ES-I3 (cell line): ENCODE data around the gene C19orf47.
"Not testable (repeated sequence)": the region's sequence is repeated elsewhere in the genome, so short reads cannot be mapped to it uniquely, and the experiment has no call there.

Experiments
- H3K36me3 ChIP-seq: 2 replicates; pipeline ENCODE4 v1.6.1; 2013; ENCODE audit warnings: mild to moderate bottlenecking, low read length, control low read depth, moderate library complexity; ENCODE audit not compliant: insufficient read depth
- H3K4me1 ChIP-seq: 2 replicates; pipeline ENCODE4 v1.6.1; 2013; ENCODE audit warnings: mild to moderate bottlenecking, control low read depth, low read length; ENCODE audit not compliant: insufficient read depth
- H3K9ac ChIP-seq: 2 replicates; pipeline ENCODE4 v1.6.1; 2013; ENCODE audit warnings: low read depth, mild to moderate bottlenecking, low read length, moderate library complexity
- H3K9me3 ChIP-seq: 2 replicates; pipeline ENCODE4 v1.6.1; 2013; ENCODE audit warnings: mild to moderate bottlenecking, low read length, moderate library complexity; ENCODE audit not compliant: control insufficient read depth, insufficient read depth

Gene C19orf47

GRCh38 chr19:40344422-40344821 is 3.8 kb downstream of the C19orf47 start:
- no peaks in the 10 kb centered on the region for H3K9me3 ChIP-seq
- H3K9ac ChIP-seq: no peak overlapping the region
- no peaks in the 10 kb centered on the region for H3K4me1 ChIP-seq
- H3K36me3 ChIP-seq: no peaks in the 10 kb centered on the region

DNA sequence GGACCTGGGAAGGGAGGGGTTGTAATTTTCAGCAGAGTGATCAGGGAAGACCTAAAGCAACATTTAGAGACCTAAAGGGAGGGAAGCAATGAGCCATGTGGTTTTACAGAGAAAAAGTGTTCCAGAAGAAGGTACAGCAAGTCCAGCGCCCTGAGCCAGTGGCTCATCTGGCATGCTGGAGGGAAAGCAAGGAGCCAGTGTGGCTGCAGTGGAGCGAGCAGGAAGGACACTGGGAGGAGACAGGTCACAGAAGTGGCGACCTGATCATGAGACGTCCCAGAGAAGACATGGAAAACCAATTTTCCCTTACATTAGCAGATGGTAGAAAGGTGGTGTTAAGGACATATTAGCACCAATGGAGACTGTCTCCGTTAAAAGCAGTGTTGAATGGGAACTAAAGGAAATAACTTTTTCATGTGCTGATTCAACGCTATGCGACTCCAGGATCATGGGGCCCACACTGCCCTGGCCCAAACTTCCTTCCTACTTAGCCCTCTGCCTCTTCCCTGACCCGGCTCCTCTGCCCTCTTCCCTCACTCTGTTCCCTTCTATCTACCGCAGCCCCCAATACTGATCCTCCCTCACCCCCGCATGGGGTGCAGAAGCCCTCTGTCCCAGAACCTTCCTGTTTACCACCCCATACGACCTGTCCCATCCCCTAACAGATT is 5.4 kb downstream of the C19orf47 start:
- Histone ChIP-seq H3K9ac (no peak overlapping the region), H3K9me3 (no peaks in the 10 kb centered on the region), H3K36me3 (no peaks in the 10 kb centered on the region)

GRCh38 chr19:40341601-40342482 is 6.4 kb downstream of the C19orf47 start:
- H3K9ac ChIP-seq: no peak overlapping the region
- no peaks in the 10 kb centered on the region for H3K4me1 ChIP-seq
- H3K9me3 ChIP-seq: no peaks in the 10 kb centered on the region
- H3K36me3 ChIP-seq: no peaks in the 10 kb centered on the region

More for the DNA sequence above, 5.4 kb downstream of the C19orf47 start:
- H3K4me1 ChIP-seq: no peaks in the 10 kb centered on the region

DNA sequence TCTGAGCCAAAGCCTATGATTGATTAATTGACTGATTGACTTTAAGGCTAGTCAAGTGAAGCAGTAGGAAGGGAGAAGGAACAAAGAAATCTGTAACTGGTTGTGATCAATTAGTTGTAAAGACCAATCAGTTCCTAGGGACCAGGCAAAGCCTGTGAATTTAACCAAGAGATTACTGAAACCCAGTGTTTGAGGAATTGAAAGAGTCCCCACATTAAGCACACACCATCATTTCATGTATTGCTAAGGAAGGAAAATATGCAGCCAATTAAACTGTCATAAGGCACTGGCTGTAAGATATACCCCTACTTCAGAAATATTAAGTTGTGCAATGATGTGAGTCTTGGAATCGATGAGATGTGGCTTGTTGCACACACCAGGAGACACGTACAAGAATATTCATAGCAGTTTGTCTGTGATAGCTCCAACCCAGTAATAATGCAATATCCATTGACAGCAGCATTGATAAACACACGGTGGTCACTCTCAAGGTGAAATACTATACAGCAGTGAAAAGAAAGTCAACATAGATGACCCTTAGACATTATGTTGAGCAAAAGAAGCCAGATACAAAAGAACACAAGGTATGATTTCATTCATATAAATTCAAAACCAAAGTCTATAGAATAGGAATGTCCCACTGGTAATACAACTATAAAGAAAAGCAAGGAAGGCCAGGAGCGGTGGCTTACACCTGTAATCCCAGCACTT is 9.0 kb downstream of the C19orf47 start:
- no peak overlapping the region for H3K9ac ChIP-seq
- no peaks in the 10 kb centered on the region for H3K9me3 ChIP-seq
- H3K36me3 ChIP-seq: no peaks in the 10 kb centered on the region
- no peaks in the 10 kb centered on the region for H3K4me1 ChIP-seq

GRCh38 chr19:40337594-40337993 is 10.6 kb downstream of the C19orf47 start:
- no peaks in the 10 kb centered on the region for H3K9me3 ChIP-seq
- 0 out of 2 replicates have a peak, but pooled peaks cover 5% of the 10 kb centered on the region for H3K36me3 ChIP-seq
- no peaks in the 10 kb centered on the region for H3K4me1 ChIP-seq
- no peak overlapping the region for H3K9ac ChIP-seq

DNA sequence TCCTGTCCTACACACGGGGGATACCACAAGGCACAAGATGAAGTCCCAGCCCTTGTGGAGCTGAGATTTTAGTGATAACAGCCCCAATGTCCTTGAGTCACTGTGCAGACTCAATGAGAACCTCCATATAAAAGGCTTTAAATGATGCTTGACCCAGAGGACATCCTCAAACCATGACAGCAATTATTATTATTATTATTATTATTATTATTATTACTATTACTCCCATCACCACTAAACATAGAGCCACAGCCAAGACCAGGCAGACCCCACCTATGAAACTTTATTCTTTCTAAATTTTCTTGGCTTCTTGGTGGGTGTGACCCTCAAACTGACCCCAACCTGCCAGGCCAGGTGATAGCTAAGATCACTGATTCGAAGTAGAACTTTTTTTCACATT is 11.1 kb downstream of the C19orf47 start:
- Histone ChIP-seq H3K4me1 (no peaks in the 10 kb centered on the region), H3K9me3 (no peaks in the 10 kb centered on the region), H3K9ac (no peak overlapping the region), H3K36me3 (0 out of 2 replicates have a peak, but pooled peaks cover 5% of the 10 kb centered on the region)

DNA sequence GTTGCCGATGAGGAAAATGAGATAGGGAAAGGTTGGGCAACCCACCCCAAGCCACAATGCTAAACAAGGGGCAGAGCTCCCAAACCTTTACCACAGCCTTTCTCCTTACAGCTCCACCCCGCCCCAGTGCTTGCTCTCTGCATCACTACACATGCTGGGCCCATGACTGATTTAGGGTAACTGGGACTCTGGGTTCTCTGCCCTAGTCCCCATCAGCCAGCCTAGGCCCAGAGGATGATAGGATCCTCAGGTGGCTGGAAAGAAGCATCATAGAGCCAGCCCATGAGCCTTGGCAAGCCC is 11.6 kb downstream of the C19orf47 start:
- Histone ChIP-seq H3K9ac (no peak overlapping the region), H3K36me3 (0 out of 2 replicates have a peak, but pooled peaks cover 5% of the 10 kb centered on the region), H3K9me3 (no peaks in the 10 kb centered on the region), H3K4me1 (no peaks in the 10 kb centered on the region)

DNA sequence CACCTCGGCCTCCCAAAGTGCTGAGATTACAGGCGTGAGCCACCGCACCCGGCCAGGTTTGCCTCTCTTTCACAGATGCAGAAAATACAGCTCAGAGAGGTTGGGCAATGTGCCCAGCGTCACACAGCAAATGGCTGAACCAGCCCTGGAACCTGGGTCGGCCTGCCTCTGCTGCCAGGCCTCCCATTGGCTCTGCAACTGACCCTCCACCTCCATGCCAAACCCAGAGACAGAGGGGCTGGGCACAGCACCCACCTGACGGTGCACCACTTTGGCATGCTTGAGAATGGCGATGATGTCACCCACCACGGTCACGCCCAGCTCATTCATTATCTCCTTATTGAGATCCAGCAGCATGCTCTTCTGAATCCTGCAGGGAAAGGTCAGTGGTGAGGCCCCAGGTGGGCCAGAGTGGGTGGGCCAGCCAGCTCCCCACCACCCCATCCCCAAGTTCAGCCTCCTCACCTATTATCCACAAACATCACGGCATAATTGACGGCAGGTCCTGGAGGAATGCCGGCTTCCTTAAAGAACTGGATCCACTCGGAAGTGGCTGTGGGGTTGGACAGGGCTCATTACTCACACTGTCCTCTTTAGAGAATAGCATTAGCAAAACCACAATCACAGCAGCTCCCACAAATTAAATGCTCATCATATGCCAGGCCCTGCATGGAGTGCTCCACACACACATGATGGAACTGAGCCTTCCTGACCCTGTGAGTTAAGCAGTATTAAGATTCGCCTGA is 12.2 kb downstream of the C19orf47 start:
- H3K4me1 ChIP-seq: no peaks in the 10 kb centered on the region
- H3K9ac ChIP-seq: no peak overlapping the region
- no peaks in the 10 kb centered on the region for H3K9me3 ChIP-seq
- 0 out of 2 replicates have a peak, but pooled peaks cover 5% of the 10 kb centered on the region for H3K36me3 ChIP-seq

GRCh38 chr19:40335101-40335500 is 13.1 kb downstream of the C19orf47 start:
- H3K4me1 ChIP-seq: no peaks in the 10 kb centered on the region
- H3K36me3 ChIP-seq: 0 out of 2 replicates have a peak, but pooled peaks cover 5% of the 10 kb centered on the region

GRCh38 chr19:40333083-40333482 is 15.1 kb downstream of the C19orf47 start:
- H3K4me1 ChIP-seq, H3K36me3 ChIP-seq: not testable (repeated sequence)

More at GRCh38 chr19:40335101-40335500, 13.1 kb downstream of the C19orf47 start:
- Histone ChIP-seq H3K9me3 (no peaks in the 10 kb centered on the region), H3K9ac (no peak overlapping the region)

DNA sequence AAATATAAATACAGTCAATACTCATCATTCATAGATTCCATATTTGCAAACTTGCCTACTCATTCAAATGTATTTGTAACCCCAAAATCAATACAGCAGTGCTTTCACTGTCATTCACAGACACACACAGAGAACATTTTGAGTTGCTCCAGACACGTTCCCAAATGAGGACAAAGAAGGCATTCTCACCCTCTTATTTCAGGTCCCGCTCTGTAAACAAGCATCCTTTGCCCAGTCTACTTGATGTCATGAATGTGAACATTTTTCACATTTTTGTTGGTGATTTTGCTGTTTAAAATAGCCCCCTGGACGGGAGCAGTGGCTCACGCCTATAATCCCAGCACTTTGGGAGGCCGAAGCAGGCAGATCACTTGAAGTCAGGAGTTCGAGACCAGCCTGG is 15.5 kb downstream of the C19orf47 start:
- H3K36me3 ChIP-seq: 0 out of 2 replicates have a peak, but pooled peaks cover 5% of the 10 kb centered on the region
- H3K9me3 ChIP-seq: no peaks in the 10 kb centered on the region
- no peaks in the 10 kb centered on the region for H3K4me1 ChIP-seq
- no peak overlapping the region for H3K9ac ChIP-seq

More at GRCh38 chr19:40333083-40333482, 15.1 kb downstream of the C19orf47 start:
- H3K9me3 ChIP-seq, H3K9ac ChIP-seq: not testable (repeated sequence)

DNA sequence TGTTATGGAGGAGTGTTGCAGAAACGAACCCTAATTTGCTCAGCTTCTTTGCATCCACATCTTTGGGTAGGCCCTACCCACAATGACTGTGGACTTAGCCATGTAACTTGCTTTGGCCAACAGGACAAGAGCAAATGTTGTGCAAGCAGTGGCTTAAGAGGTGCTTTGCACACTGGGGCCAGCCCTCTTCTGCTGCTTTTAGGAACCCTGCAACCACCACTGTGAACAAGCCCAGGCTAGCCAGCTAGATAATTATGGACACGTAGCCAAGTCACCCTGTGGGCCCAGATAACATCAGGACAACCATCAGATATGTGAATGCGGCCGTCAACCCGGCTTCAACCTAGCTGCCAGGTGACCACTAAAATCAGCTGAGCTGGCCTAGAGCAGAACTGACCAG is 17.1 kb downstream of the C19orf47 start:
- Histone ChIP-seq H3K9me3 (no peaks in the 10 kb centered on the region), H3K4me1 (no peaks in the 10 kb centered on the region), H3K9ac (no peak overlapping the region), H3K36me3 (peaks cover 10% of the 10 kb centered on the region; the same call in 1 of the 2 replicates)

- Histone ChIP-seq H3K9ac (no peak overlapping the region), H3K36me3 (peaks cover 5% of the 10 kb centered on the region), H3K9me3 (no peaks in the 10 kb centered on the region), H3K4me1 (no peaks in the 10 kb centered on the region)
Observed at GRCh38 chr19:40326201-40326600, 22.0 kb downstream of the C19orf47 start.

DNA sequence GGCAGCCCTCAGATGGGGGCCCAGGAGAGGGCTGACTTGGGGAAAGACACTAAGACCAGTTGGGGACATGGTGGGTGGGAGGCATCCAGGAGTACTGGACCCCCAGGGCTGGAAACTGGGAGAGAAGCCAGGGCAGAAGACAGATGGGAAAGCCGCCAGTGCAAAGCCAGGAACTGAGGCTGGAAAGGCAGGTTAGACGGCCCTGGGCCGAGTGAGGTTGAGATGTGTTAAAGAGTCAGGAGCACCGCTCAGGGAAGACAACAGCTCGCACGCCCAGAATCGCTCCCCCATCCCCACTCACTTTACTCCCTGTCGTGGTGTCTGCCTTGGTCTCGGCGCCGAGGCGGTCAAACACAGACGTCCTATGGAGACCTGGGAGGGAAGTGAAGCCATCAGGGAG is 24.5 kb downstream of the C19orf47 start:
- no peaks in the 10 kb centered on the region for H3K4me1 ChIP-seq
- no peaks in the 10 kb centered on the region for H3K9me3 ChIP-seq
- peaks cover 5% of the 10 kb centered on the region for H3K36me3 ChIP-seq
- no peak overlapping the region for H3K9ac ChIP-seq
